ENCODE measurements around the gene SETBP1.

Gene SETBP1

GRCh38 chr18:45104049-45104395 lies 423.3 kb downstream of the SETBP1 start:
- Histone ChIP-seq H3K36me3 (ENCODE audit: control insufficient read depth in 4 of 4, insufficient read depth in 4 of 4, low read length in 3 of 4) (no peaks in the 10 kb centered on the region), H3K27ac (ENCODE audit: insufficient read depth in 1 of 2, low read depth in 1 of 2, low read length in 2 of 2, poor library complexity in 1 of 2, severe bottlenecking in 2 of 2) (no peak overlapping the region), H3K4me1 (ENCODE audit: control extremely low read depth in 1 of 4, control insufficient read depth in 4 of 4, insufficient read depth in 4 of 4, low read length in 3 of 4) (peaks cover 53 to 80% (median 65%) of the 10 kb centered on the region in 4 experiments), H3K4me3 (ENCODE audit: control insufficient read depth in 1 of 7, extremely low read depth in 1 of 7, insufficient read depth in 4 of 7, low read depth in 2 of 7, low read length in 6 of 7) (no peak overlapping the region), H3K9me3 (ENCODE audit: control extremely low read depth in 1 of 5, control insufficient read depth in 4 of 5, insufficient read depth in 2 of 5, low read depth in 1 of 5, low read length in 4 of 5) (no peaks in the 10 kb centered on the region), H3K27me3 (replicated peaks in 2 of 5; ENCODE audit: control insufficient read depth in 4 of 5, insufficient read depth in 5 of 5, low read length in 4 of 5) (no peaks in the 10 kb centered on the region)
- WGBS (ENCODE audit: insufficient coverage), result 38% methylated on average over 1 of the region's 1 CpG
- CTCF ChIA-PET, result interaction anchor here (2.1 to 2.3 kb wide), 2 partner anchors 11 to 17 kb away, joined by 6 to 9 read pairs; no protein-coding TSS in a partner anchor
- POLR2A ChIA-PET, result no interaction called here
- no peak for DNase-seq

- Histone ChIP-seq H3K4me3 (ENCODE audit: control insufficient read depth in 1 of 7, extremely low read depth in 1 of 7, insufficient read depth in 4 of 7, low read depth in 2 of 7, low read length in 6 of 7) (peak overlapping the region in 2 of 7 experiments; percentile 29 to 32), H3K36me3 (ENCODE audit: control insufficient read depth in 4 of 4, insufficient read depth in 4 of 4, low read length in 3 of 4) (no peaks in the 10 kb centered on the region), H3K9me3 (ENCODE audit: control extremely low read depth in 1 of 5, control insufficient read depth in 4 of 5, insufficient read depth in 2 of 5, low read depth in 1 of 5, low read length in 4 of 5) (no peaks in the 10 kb centered on the region), H3K27me3 (replicated peaks in 2 of 5; ENCODE audit: control insufficient read depth in 4 of 5, insufficient read depth in 5 of 5, low read length in 4 of 5) (no peaks in the 10 kb centered on the region), H3K4me1 (ENCODE audit: control extremely low read depth in 1 of 4, control insufficient read depth in 4 of 4, insufficient read depth in 4 of 4, low read length in 3 of 4) (peaks cover 49 to 80% (median 67%) of the 10 kb centered on the region in 4 experiments), H3K27ac (ENCODE audit: insufficient read depth in 1 of 2, low read depth in 1 of 2, low read length in 2 of 2, poor library complexity in 1 of 2, severe bottlenecking in 2 of 2) (peak overlapping the region; percentile 6 to 15)
- ChIA-PET CTCF (interaction anchor here (0.6 to 2.0 kb wide), 6 partner anchors 9 to 450 kb away, joined by 3 to 9 read pairs (median 3); no protein-coding TSS in a partner anchor), POLR2A (interaction anchor here (0.8 kb wide), 1 partner anchor 23 kb away, joined by 3 read pairs; no protein-coding TSS in a partner anchor)
- 0% methylated on average over 2 of the region's 2 CpGs for WGBS (ENCODE audit: insufficient coverage)
- DNase-seq, result peak; percentile 93 to 99 (median 97)
Measured at GRCh38 chr18:45106331-45106774, 425.7 kb downstream of the SETBP1 start.

DNA sequence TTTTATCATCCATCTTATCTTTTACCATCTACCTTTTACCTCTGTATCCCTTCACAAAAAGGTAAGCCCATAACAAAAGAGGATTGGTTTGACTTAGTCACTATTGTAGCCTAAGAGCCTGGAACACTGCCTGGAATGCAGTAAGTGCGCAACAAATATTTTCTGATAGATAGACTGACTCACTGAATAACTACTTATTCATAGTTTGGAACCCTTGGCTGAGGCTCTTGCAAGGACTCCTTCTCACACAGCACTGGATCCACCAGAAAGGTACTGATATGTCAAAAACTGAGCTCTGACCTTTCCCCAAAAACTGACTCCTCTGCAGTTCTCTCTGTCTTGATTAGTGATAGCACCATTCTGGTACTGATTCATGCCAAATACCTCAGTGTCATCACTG lies 426.7 kb downstream of the SETBP1 start:
- peaks cover 39 to 69% (median 57%) of the 10 kb centered on the region in 4 experiments for H3K4me1 ChIP-seq (ENCODE audit: control extremely low read depth in 1 of 4, control insufficient read depth in 4 of 4, insufficient read depth in 4 of 4, low read length in 3 of 4)
- H3K4me3 ChIP-seq (ENCODE audit: control insufficient read depth in 1 of 7, extremely low read depth in 1 of 7, insufficient read depth in 4 of 7, low read depth in 2 of 7, low read length in 6 of 7), result no peak overlapping the region
- POLR2A ChIA-PET, result no interaction called here
- WGBS (ENCODE audit: insufficient coverage), result 100% methylated on average over 1 of the region's 1 CpG
- no peak for DNase-seq
- peaks cover 0 to 2% (median 0%) of the 10 kb centered on the region in 5 experiments for H3K9me3 ChIP-seq (ENCODE audit: control extremely low read depth in 1 of 5, control insufficient read depth in 4 of 5, insufficient read depth in 2 of 5, low read depth in 1 of 5, low read length in 4 of 5)
- H3K27me3 ChIP-seq (replicated peaks in 2 of 5; ENCODE audit: control insufficient read depth in 4 of 5, insufficient read depth in 5 of 5, low read length in 4 of 5), result no peaks in the 10 kb centered on the region
- H3K36me3 ChIP-seq (ENCODE audit: control insufficient read depth in 4 of 4, insufficient read depth in 4 of 4, low read length in 3 of 4), result no peaks in the 10 kb centered on the region
- H3K27ac ChIP-seq (ENCODE audit: insufficient read depth in 1 of 2, low read depth in 1 of 2, low read length in 2 of 2, poor library complexity in 1 of 2, severe bottlenecking in 2 of 2), result no peak overlapping the region
- CTCF ChIA-PET, result interaction anchor here (1.1 to 2.0 kb wide), 2 partner anchors 8 to 11 kb away, joined by 4 to 9 read pairs; no protein-coding TSS in a partner anchor

DNA sequence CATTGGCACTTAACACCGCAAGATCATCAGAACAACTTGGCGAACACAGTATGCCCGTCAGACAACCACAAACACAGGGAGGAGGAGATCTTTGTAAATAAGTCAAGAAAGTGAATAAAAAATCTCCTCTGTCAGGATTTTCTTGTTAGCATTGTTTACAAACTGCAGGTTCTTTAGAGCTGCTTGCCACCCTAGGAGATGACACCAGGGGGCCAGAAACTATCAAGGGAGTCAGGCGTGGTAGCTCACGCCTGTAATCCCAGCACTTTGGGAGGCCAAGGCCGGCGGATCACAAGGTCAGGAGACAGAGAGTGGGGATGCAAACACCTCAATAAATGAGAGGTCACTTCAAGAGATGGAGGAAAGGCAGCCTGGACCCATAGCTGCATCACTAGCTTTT lies 428.1 kb downstream of the SETBP1 start:
- H3K4me3 ChIP-seq (ENCODE audit: control insufficient read depth in 1 of 7, extremely low read depth in 1 of 7, insufficient read depth in 4 of 7, low read depth in 2 of 7, low read length in 6 of 7), result no peak overlapping the region

GRCh38 chr18:45109271-45109670 lies 428.6 kb downstream of the SETBP1 start:
- Histone ChIP-seq H3K36me3 (ENCODE audit: control insufficient read depth in 4 of 4, insufficient read depth in 4 of 4, low read length in 3 of 4) (no peaks in the 10 kb centered on the region), H3K27ac (ENCODE audit: insufficient read depth in 1 of 2, low read depth in 1 of 2, low read length in 2 of 2, poor library complexity in 1 of 2, severe bottlenecking in 2 of 2) (no peak overlapping the region), H3K4me1 (ENCODE audit: control extremely low read depth in 1 of 4, control insufficient read depth in 4 of 4, insufficient read depth in 4 of 4, low read length in 3 of 4) (peaks cover 25 to 51% (median 38%) of the 10 kb centered on the region in 4 experiments), H3K27me3 (replicated peaks in 2 of 5; ENCODE audit: control insufficient read depth in 4 of 5, insufficient read depth in 5 of 5, low read length in 4 of 5) (no peaks in the 10 kb centered on the region), H3K9me3 (ENCODE audit: control extremely low read depth in 1 of 5, control insufficient read depth in 4 of 5, insufficient read depth in 2 of 5, low read depth in 1 of 5, low read length in 4 of 5) (peaks cover 0 to 8% (median 2%) of the 10 kb centered on the region in 5 experiments), H3K4me3 (ENCODE audit: control insufficient read depth in 1 of 7, extremely low read depth in 1 of 7, insufficient read depth in 4 of 7, low read depth in 2 of 7, low read length in 6 of 7) (no peak overlapping the region)
- CTCF ChIA-PET, result interaction anchor here (0.7 to 1.2 kb wide), 2 partner anchors 23 to 34 kb away, joined by 3 to 4 read pairs; no protein-coding TSS in a partner anchor
- POLR2A ChIA-PET, result no interaction called here
- DNase-seq, result no peak
- no CpG with 5 or more reads among the region's 2 CpGs for WGBS (ENCODE audit: insufficient coverage)

More for the DNA sequence above, 428.1 kb downstream of the SETBP1 start:
- ChIA-PET POLR2A (interaction anchor here (0.8 kb wide), 1 partner anchor 8 kb away, joined by 4 read pairs; no protein-coding TSS in a partner anchor), CTCF (interaction anchor here (0.7 to 1.2 kb wide), 2 partner anchors 22 to 35 kb away, joined by 3 to 4 read pairs; no protein-coding TSS in a partner anchor)
- Histone ChIP-seq H3K36me3 (ENCODE audit: control insufficient read depth in 4 of 4, insufficient read depth in 4 of 4, low read length in 3 of 4) (no peaks in the 10 kb centered on the region), H3K9me3 (ENCODE audit: control extremely low read depth in 1 of 5, control insufficient read depth in 4 of 5, insufficient read depth in 2 of 5, low read depth in 1 of 5, low read length in 4 of 5) (peaks cover 0 to 8% (median 2%) of the 10 kb centered on the region in 5 experiments), H3K4me1 (ENCODE audit: control extremely low read depth in 1 of 4, control insufficient read depth in 4 of 4, insufficient read depth in 4 of 4, low read length in 3 of 4) (peaks cover 30 to 56% (median 43%) of the 10 kb centered on the region in 4 experiments), H3K27ac (ENCODE audit: insufficient read depth in 1 of 2, low read depth in 1 of 2, low read length in 2 of 2, poor library complexity in 1 of 2, severe bottlenecking in 2 of 2) (no peak overlapping the region), H3K27me3 (replicated peaks in 2 of 5; ENCODE audit: control insufficient read depth in 4 of 5, insufficient read depth in 5 of 5, low read length in 4 of 5) (no peaks in the 10 kb centered on the region)
- 100% methylated on average over 5 of the region's 7 CpGs for whole genome bisulfite sequencing (ENCODE audit: insufficient coverage)
- no peak for DNase-seq

- no peak overlapping the region for H3K4me3 ChIP-seq (ENCODE audit: control insufficient read depth in 1 of 7, extremely low read depth in 1 of 7, insufficient read depth in 4 of 7, low read depth in 2 of 7, low read length in 6 of 7)
- peaks cover 23 to 46% (median 34%) of the 10 kb centered on the region in 4 experiments for H3K4me1 ChIP-seq (ENCODE audit: control extremely low read depth in 1 of 4, control insufficient read depth in 4 of 4, insufficient read depth in 4 of 4, low read length in 3 of 4)
- ChIA-PET CTCF (interaction anchor here (1.2 kb wide), 1 partner anchor 23 kb away, joined by 4 read pairs; no protein-coding TSS in a partner anchor), POLR2A (no interaction called here)
- no peaks in the 10 kb centered on the region for H3K36me3 ChIP-seq (ENCODE audit: control insufficient read depth in 4 of 4, insufficient read depth in 4 of 4, low read length in 3 of 4)
- H3K27ac ChIP-seq (ENCODE audit: insufficient read depth in 1 of 2, low read depth in 1 of 2, low read length in 2 of 2, poor library complexity in 1 of 2, severe bottlenecking in 2 of 2), result no peak overlapping the region
- H3K9me3 ChIP-seq (ENCODE audit: control extremely low read depth in 1 of 5, control insufficient read depth in 4 of 5, insufficient read depth in 2 of 5, low read depth in 1 of 5, low read length in 4 of 5), result peaks cover 0 to 8% (median 2%) of the 10 kb centered on the region in 5 experiments
- no peak for DNase-seq
- no peaks in the 10 kb centered on the region for H3K27me3 ChIP-seq (replicated peaks in 2 of 5; ENCODE audit: control insufficient read depth in 4 of 5, insufficient read depth in 5 of 5, low read length in 4 of 5)
Measured at GRCh38 chr18:45109706-45110105, 429.0 kb downstream of the SETBP1 start.
